HepG2 (cell line): ENCODE data around the gene H1-8.

Experiments
- HOXD1 ChIP-seq: sonication (generic); formaldehyde crosslinking; IDR thresholded peaks from 2 replicates; pipeline ENCODE4 v1.5.0; 2020; ENCODE audit warnings: missing genetic modification reagents
- POGZ ChIP-seq: sonication (generic); formaldehyde crosslinking; IDR thresholded peaks from 2 replicates; pipeline ENCODE4 v1.4.0; 2020; ENCODE audit warnings: mild to moderate bottlenecking, missing genetic modification reagents
- POLR2AphosphoS5 ChIP-seq: IDR thresholded peaks from 2 replicates; pipeline ENCODE4 v1.6.1; 2012; ENCODE audit warnings: low read depth, low read length
- ZFP36 ChIP-seq: fragments of 150-350 bp; IDR thresholded peaks from 2 replicates; pipeline ENCODE4 v1.6.1; 2018; ENCODE audit warnings: borderline replicate concordance, low read length, low read depth; ENCODE audit not compliant: partially characterized antibody
- ZNF101 ChIP-seq: sonication (generic); formaldehyde crosslinking; IDR thresholded peaks from 2 replicates; pipeline ENCODE4 v1.4.0; 2020; ENCODE audit warnings: mild to moderate bottlenecking, low read depth, missing genetic modification reagents, borderline replicate concordance
- TF ChIP-seq, protein P1 (sequence below): sonication (generic); formaldehyde crosslinking; IDR thresholded peaks from 2 replicates; pipeline ENCODE4 v1.5.0; 2020; ENCODE audit warnings: mild to moderate bottlenecking, missing genetic modification reagents, moderate library complexity
- TF ChIP-seq, protein P2 (sequence below): sonication (generic); formaldehyde crosslinking; IDR thresholded peaks from 2 replicates; pipeline ENCODE4 v1.4.0; 2020; ENCODE audit warnings: missing genetic modification reagents
- TF ChIP-seq, protein P3 (sequence below): sonication (generic); formaldehyde crosslinking; IDR thresholded peaks from 2 replicates; pipeline ENCODE4 v1.8.1; 2022; ENCODE audit warnings: low read depth, mild to moderate bottlenecking, missing genetic modification reagents

DNA sequence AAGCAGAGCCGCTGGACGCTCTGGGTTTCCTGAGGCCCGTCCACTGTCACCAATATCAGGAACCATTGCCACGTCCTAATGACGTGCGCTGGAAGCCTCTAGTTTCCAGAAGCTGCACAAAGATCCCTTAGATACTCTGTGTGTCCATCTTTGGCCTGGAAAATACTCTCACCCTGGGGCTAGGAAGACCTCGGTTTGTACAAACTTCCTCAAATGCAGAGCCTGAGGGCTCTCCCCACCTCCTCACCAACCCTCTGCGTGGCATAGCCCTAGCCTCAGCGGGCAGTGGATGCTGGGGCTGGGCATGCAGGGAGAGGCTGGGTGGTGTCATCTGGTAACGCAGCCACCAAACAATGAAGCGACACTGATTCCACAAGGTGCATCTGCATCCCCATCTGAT lies 11.3 kb upstream of the H1-8 start:
- no peak for TF ChIP-seq ZNF101 (CRISPR knock-in tag)
- no peak for TF ChIP-seq ZFP36
- TF ChIP-seq, protein P1, sequence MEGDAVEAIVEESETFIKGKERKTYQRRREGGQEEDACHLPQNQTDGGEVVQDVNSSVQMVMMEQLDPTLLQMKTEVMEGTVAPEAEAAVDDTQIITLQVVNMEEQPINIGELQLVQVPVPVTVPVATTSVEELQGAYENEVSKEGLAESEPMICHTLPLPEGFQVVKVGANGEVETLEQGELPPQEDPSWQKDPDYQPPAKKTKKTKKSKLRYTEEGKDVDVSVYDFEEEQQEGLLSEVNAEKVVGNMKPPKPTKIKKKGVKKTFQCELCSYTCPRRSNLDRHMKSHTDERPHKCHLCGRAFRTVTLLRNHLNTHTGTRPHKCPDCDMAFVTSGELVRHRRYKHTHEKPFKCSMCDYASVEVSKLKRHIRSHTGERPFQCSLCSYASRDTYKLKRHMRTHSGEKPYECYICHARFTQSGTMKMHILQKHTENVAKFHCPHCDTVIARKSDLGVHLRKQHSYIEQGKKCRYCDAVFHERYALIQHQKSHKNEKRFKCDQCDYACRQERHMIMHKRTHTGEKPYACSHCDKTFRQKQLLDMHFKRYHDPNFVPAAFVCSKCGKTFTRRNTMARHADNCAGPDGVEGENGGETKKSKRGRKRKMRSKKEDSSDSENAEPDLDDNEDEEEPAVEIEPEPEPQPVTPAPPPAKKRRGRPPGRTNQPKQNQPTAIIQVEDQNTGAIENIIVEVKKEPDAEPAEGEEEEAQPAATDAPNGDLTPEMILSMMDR (CRISPR knock-in tag), result no peak
- no peak for TF ChIP-seq POGZ (CRISPR knock-in tag)
- TF ChIP-seq, protein P2, sequence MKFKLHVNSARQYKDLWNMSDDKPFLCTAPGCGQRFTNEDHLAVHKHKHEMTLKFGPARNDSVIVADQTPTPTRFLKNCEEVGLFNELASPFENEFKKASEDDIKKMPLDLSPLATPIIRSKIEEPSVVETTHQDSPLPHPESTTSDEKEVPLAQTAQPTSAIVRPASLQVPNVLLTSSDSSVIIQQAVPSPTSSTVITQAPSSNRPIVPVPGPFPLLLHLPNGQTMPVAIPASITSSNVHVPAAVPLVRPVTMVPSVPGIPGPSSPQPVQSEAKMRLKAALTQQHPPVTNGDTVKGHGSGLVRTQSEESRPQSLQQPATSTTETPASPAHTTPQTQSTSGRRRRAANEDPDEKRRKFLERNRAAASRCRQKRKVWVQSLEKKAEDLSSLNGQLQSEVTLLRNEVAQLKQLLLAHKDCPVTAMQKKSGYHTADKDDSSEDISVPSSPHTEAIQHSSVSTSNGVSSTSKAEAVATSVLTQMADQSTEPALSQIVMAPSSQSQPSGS, result no peak
- TF ChIP-seq HOXD1 (CRISPR knock-in tag), result no peak
- no peak for TF ChIP-seq POLR2AphosphoS5
- TF ChIP-seq, protein P3, sequence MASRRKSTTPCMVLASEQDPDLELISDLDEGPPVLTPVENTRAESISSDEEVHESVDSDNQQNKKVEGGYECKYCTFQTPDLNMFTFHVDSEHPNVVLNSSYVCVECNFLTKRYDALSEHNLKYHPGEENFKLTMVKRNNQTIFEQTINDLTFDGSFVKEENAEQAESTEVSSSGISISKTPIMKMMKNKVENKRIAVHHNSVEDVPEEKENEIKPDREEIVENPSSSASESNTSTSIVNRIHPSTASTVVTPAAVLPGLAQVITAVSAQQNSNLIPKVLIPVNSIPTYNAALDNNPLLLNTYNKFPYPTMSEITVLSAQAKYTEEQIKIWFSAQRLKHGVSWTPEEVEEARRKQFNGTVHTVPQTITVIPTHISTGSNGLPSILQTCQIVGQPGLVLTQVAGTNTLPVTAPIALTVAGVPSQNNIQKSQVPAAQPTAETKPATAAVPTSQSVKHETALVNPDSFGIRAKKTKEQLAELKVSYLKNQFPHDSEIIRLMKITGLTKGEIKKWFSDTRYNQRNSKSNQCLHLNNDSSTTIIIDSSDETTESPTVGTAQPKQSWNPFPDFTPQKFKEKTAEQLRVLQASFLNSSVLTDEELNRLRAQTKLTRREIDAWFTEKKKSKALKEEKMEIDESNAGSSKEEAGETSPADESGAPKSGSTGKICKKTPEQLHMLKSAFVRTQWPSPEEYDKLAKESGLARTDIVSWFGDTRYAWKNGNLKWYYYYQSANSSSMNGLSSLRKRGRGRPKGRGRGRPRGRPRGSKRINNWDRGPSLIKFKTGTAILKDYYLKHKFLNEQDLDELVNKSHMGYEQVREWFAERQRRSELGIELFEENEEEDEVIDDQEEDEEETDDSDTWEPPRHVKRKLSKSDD (CRISPR knock-in tag), result no peak
